Erythroblast (primary cell): Measurements from ENCODE around the gene PRR33.

Experiments used
- DNase-seq, 2 experiments: peaks; one replicate each; lab custom pipeline; 2025; lab: John Stamatoyannopoulos, UW
- GATA1 ChIP-seq: IDR thresholded peaks from 2 replicates; pipeline ENCODE4 v1.6.1; 2011; ENCODE audit warnings: low read depth, mild to moderate bottlenecking, control low read depth, low read length, moderate library complexity
- POLR2A ChIP-seq: IDR thresholded peaks from 2 replicates; pipeline ENCODE4 v1.6.1; 2011; ENCODE audit warnings: mild to moderate bottlenecking, low read length

The PRR33 gene

GRCh38 chr11:1846453-1846932, 45.2 kb downstream of the PRR33 start:
- no peak for DNase-seq
- TF ChIP-seq GATA1: no peak

DNA sequence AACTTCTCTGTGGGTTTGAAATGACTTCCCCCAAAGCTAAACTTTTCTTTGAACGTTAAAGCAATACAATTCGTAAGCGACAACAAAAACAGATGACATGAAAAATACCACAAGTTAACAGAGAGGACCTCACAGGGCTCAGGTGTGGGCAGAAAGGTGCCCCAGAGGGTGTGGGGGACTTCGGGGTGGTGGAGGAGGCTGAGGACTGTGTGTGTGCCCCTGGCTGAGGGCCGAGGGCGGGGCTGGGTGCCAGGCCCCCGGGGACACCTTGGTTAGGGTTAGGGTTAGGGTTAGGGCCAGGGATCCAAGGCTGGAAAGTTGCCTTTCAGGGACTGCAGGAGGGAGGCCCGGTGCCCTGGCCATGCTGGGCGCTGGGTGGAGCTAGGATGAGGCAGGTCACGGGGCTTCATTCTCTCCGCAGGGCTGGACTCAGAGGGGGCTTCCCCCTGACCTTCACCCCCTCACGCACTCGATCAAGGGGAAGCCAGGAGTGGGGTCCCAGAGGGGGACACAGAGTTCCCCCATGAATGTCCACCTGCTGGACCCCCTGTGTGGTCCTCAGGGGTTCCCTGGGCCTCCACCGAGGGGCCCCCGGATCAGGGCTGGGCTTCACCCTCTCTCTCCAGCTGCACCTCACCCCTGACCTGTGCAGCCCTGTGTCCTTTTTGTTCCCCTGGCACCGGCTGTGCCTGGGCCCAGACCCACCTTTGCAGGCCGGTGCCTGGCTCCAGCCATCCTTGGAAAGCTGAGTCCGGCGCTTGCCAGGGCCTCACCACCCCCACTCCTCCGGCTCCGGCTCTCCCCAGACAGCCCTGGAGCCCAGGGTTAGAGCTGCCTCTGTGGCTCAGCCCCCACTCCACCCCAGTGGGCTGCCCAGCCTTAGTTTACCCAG, 45.9 kb downstream of the PRR33 start:
- no peak for DNase-seq
- TF ChIP-seq POLR2A: no peak
- TF ChIP-seq GATA1: no peak

GRCh38 chr11:1845095-1845429, 46.6 kb downstream of the PRR33 start:
- TF ChIP-seq POLR2A (no peak), GATA1 (no peak)
- no peak for DNase-seq

- DNase-seq: peak; percentile 93 to 96
- TF ChIP-seq POLR2A (peak; percentile 68), GATA1 (peak; percentile 88)
Measured at GRCh38 chr11:1844221-1845094, 47.2 kb downstream of the PRR33 start.

DNA sequence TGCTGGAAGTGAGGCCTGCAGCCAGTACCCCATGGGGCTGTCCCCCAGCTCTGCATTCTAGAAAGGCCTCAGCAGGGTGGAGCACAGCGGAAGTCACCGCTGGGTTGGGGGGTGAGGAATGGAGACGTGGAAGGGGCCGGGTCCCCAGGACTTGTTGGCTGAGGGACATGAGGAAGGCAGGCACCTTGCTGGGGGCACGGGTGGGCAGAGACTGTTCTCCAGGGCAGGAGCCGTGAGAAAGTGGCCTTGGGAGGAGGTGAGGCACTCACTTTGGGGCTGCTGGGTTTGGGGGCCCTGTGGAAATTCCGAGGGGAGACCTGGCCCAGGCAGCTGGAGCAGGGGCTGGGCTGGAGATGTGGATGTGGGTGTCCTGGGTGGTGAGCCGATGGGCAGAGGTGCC, 47.9 kb downstream of the PRR33 start:
- no peak for TF ChIP-seq POLR2A
- no peak for TF ChIP-seq GATA1

DNA sequence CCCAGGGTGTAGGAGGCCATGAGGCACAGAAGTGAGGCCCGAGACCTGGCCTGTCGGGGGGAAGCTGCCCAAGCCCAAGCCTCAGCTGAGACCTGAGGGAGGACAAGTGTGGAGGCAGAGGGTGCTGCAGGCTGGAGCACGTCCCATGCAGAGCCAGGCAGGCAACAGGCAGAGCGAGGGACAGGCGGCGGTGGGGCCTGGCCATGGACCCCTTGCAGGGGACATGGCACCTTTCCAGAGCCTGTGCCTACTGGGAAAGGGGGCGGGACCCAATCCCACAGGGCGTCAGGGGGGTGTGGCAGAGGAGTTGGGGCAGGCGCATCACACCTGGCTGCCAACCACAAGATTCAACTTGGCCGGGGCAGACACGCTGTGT, 48.6 kb downstream of the PRR33 start:
- no peak for DNase-seq
- no peak for TF ChIP-seq POLR2A
- TF ChIP-seq GATA1: no peak

More for the DNA sequence above, 47.9 kb downstream of the PRR33 start:
- peak in 1 of 2 experiments; percentile 25 for DNase-seq

DNA sequence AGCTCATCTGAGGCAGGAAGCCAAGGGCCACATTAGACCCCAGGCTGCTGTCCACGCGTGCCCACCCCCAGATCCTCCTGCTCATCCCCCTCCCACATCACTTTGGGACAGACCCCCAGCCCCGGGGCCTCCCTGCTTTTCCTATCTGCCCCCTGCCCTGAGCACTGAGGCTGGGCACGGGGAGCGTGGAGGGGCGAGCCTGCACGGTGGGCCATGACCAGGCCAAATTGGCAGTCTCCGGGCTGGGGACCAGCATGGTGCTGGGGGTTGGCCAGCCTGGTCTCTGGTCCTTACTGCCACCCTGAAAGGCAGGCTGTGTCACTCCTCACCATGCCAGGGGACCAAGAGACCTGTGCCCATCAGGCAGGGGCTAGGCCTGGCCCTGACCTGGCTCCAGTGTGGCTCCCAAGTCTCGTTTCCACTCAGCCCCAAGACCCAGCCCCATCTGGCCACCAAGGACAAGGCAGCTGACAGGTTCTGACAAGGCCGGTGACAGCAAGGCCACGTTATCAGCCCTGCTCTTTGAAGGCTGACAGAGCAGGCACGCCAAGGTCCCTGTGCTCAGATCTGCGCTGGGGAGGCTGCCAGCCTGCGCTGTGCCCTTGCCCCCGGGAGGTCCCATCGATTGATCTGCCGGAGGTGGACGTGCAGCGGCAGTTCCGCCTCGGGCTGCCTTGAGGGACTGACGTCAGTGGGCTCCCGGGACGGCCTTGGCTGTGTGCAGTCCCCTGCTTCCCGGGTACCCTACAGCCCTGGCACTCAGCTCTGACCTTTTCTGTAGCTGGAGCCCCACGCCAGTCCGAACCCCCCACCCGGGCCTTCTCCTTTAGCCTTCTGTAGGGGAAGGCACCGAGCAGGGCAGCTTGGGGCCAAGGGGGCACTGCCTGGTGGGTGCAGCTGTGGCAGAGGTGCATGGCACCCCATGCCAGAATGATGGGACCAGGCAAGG, 49.3 kb downstream of the PRR33 start:
- TF ChIP-seq POLR2A (no peak), GATA1 (no peak)
- DNase-seq: peak; percentile 37 to 50

GRCh38 chr11:1841511-1842148, 50.1 kb downstream of the PRR33 start:
- TF ChIP-seq POLR2A (no peak), GATA1 (no peak)
- DNase-seq: no peak

- no peak for TF ChIP-seq POLR2A
- TF ChIP-seq GATA1: no peak
- no peak for DNase-seq
Measured at GRCh38 chr11:1840780-1841480, 50.8 kb downstream of the PRR33 start.

DNA sequence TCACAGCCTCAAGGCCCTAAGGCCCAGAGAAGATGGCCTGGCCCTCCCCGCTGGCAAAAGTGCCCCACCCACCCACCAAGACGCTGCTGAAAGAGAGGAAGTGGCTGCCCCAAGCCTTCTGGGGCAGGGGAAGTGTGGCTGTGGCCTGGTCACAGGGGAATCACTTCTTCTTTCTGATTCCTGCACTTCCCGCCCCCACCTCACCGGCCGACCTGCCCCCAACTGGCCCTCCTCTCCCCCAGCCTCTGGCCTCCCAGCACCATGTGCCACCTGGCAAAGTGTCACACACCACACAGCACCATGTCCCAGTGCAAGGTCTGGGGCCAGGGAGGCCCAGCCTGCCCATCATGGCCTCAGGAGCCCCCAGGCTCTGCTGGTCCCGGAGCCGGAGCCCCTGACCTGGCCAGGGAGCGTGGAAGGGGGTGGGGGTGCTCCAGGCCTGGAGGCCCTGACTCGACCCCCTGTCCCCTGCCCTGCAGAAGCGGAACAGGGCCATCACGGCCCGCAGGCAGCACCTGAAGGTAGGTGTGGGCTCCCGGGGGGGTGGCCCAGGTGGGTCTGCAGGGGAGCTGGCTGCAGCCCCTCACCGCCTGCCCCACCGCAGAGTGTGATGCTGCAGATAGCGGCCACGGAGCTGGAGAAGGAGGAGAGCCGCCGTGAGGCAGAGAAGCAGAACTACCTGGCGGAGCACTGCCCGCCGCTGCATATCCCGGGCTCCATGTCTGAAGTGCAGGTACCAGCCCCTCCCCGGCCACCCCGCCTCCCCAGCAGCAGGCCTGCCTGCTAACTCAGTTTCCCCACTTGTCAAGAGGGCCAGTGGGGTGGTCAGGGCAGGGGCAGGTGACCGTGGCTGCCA, 51.5 kb downstream of the PRR33 start:
- peak in 1 of 2 experiments; percentile 15 for DNase-seq
- TF ChIP-seq POLR2A (no peak), GATA1 (no peak)
